ENCODE measurements around the gene MLXIPL. TPM values are rescaled to one million over a fixed set of nuclear protein-coding genes. Genes with fewer than 3 reads are reported as not detected.

The MLXIPL gene
- 0.10 TPM for polyA plus RNA-seq (2013, experiment 1 of 2)
- 0.11 TPM for polyA plus RNA-seq (2013, experiment 2 of 2)

- Histone ChIP-seq H3K4me1 (ENCODE audit: control insufficient read depth, insufficient read depth, low read depth, low read length) (peaks cover 17% of the 10 kb centered on the region), H3K4me2 (ENCODE audit: low read length, poor library complexity, severe bottlenecking) (peak within 1 kb of the TSS; percentile 88)
- 2% methylated on average over 75 of the region's 80 CpGs for WGBS
Observed at GRCh38 chr7:73623798-73624668, at the start of gene MLXIPL. Gene MLXIPL, minus strand, starts transcription at chr7:73624522. Its CDS starts 30 bp downstream, at chr7:73624492.

GRCh38 chr7:73671857-73672445 is 47.6 kb upstream of the MLXIPL start:
- Histone ChIP-seq H3K23ac (ENCODE audit: low read length in 2 of 2) (no peak overlapping the region), H3K27me3 (ENCODE audit: control insufficient read depth in 1 of 2, insufficient read depth in 1 of 2, low read length in 2 of 2) (peaks cover 0 to 2% of the 10 kb centered on the region in 2 experiments), H4K8ac (ENCODE audit: low read length) (no peak overlapping the region), H3K9me3 (ENCODE audit: control insufficient read depth, low read length) (no peaks in the 10 kb centered on the region), H3K79me1 (replicated peaks; ENCODE audit: low read length, poor library complexity, severe bottlenecking) (peaks cover 10% of the 10 kb centered on the region), H2AK5ac (ENCODE audit: low read length, severe bottlenecking) (no peak overlapping the region), H3K14ac (ENCODE audit: low read length in 2 of 2) (no peak overlapping the region), H3K9ac (ENCODE audit: low read length) (no peak overlapping the region), H2BK12ac (ENCODE audit: low read length in 2 of 2) (no peak overlapping the region), H3K4ac (ENCODE audit: low read depth in 1 of 2, low read length in 2 of 2) (no peak overlapping the region), H3K27ac (ENCODE audit: low read length, poor library complexity, severe bottlenecking) (no peak overlapping the region), H2BK5ac (ENCODE audit: low read depth, low read length, poor library complexity, severe bottlenecking) (no peak overlapping the region), H3K4me1 (ENCODE audit: control insufficient read depth, insufficient read depth, low read depth, low read length) (peaks cover 18% of the 10 kb centered on the region), H3K4me3 (ENCODE audit: insufficient read depth in 1 of 2, low read depth in 1 of 2, low read length in 2 of 2) (no peak overlapping the region), H2BK15ac (ENCODE audit: low read depth, poor library complexity, severe bottlenecking) (no peak overlapping the region), H3K4me2 (ENCODE audit: low read length, poor library complexity, severe bottlenecking) (no peak overlapping the region), H3K18ac (ENCODE audit: low read depth in 1 of 2, low read length in 2 of 2) (no peak overlapping the region), H2BK120ac (ENCODE audit: low read depth, low read length) (no peak overlapping the region), H4K91ac (ENCODE audit: low read length) (no peak overlapping the region), H2AFZ (ENCODE audit: low read depth, low read length) (no peak overlapping the region), H3K36me3 (ENCODE audit: control insufficient read depth in 1 of 2, insufficient read depth in 2 of 2, low read depth in 1 of 2, low read length in 2 of 2) (peaks cover 0 to 23% of the 10 kb centered on the region in 2 experiments)
- WGBS: 94% methylated on average over 15 of the region's 15 CpGs
- DNase-seq: no peak

More at GRCh38 chr7:73623798-73624668, at the start of gene MLXIPL:
- H3K4ac ChIP-seq (ENCODE audit: low read depth in 1 of 2, low read length in 2 of 2): no peak within 1 kb of the TSS
- H2BK120ac ChIP-seq (ENCODE audit: low read depth, low read length): no peak within 1 kb of the TSS
- H4K8ac ChIP-seq (ENCODE audit: low read length): no peak within 1 kb of the TSS
- peak within 1 kb of the TSS; percentile 55 to 62 for H3K4me3 ChIP-seq (ENCODE audit: insufficient read depth in 1 of 2, low read depth in 1 of 2, low read length in 2 of 2)
- H3K23ac ChIP-seq (ENCODE audit: low read length in 2 of 2): no peak within 1 kb of the TSS
- H3K27ac ChIP-seq (ENCODE audit: low read length, poor library complexity, severe bottlenecking): no peak within 1 kb of the TSS
- H3K18ac ChIP-seq (ENCODE audit: low read depth in 1 of 2, low read length in 2 of 2): no peak within 1 kb of the TSS
- no peaks in the 10 kb centered on the region for H3K79me1 ChIP-seq (replicated peaks; ENCODE audit: low read length, poor library complexity, severe bottlenecking)
- no peak within 1 kb of the TSS for H3K14ac ChIP-seq (ENCODE audit: low read length in 2 of 2)
- no peaks in the 10 kb centered on the region for H3K36me3 ChIP-seq (ENCODE audit: control insufficient read depth in 1 of 2, insufficient read depth in 2 of 2, low read depth in 1 of 2, low read length in 2 of 2)
- no peak within 1 kb of the TSS for H2AFZ ChIP-seq (ENCODE audit: low read depth, low read length)
- no peak within 1 kb of the TSS for H2BK12ac ChIP-seq (ENCODE audit: low read length in 2 of 2)
- no peak within 1 kb of the TSS for H4K91ac ChIP-seq (ENCODE audit: low read length)
- H2AK5ac ChIP-seq (ENCODE audit: low read length, severe bottlenecking): no peak within 1 kb of the TSS
- H3K9me3 ChIP-seq (ENCODE audit: control insufficient read depth, low read length): no peaks in the 10 kb centered on the region
- H3K9ac ChIP-seq (ENCODE audit: low read length): no peak within 1 kb of the TSS
- no peak within 1 kb of the TSS for H2BK5ac ChIP-seq (ENCODE audit: low read depth, low read length, poor library complexity, severe bottlenecking)
- H3K27me3 ChIP-seq (ENCODE audit: control insufficient read depth in 1 of 2, insufficient read depth in 1 of 2, low read length in 2 of 2): peaks cover 67 to 70% of the 10 kb centered on the region in 2 experiments
- DNase-seq: peak; percentile 67
- H2BK15ac ChIP-seq (ENCODE audit: low read depth, poor library complexity, severe bottlenecking): peak within 1 kb of the TSS; percentile 15

GRCh38 chr7:73671322-73671661 is 47.0 kb upstream of the MLXIPL start:
- no peak for DNase-seq
- peaks cover 0 to 23% of the 10 kb centered on the region in 2 experiments for H3K36me3 ChIP-seq (ENCODE audit: control insufficient read depth in 1 of 2, insufficient read depth in 2 of 2, low read depth in 1 of 2, low read length in 2 of 2)
- peaks cover 18% of the 10 kb centered on the region for H3K4me1 ChIP-seq (ENCODE audit: control insufficient read depth, insufficient read depth, low read depth, low read length)
- peaks cover 10% of the 10 kb centered on the region for H3K79me1 ChIP-seq (replicated peaks; ENCODE audit: low read length, poor library complexity, severe bottlenecking)
- no peak overlapping the region for H3K4me3 ChIP-seq (ENCODE audit: insufficient read depth in 1 of 2, low read depth in 1 of 2, low read length in 2 of 2)
- H3K9ac ChIP-seq (ENCODE audit: low read length): no peak overlapping the region
- H2BK120ac ChIP-seq (ENCODE audit: low read depth, low read length): no peak overlapping the region
- no peak overlapping the region for H2AFZ ChIP-seq (ENCODE audit: low read depth, low read length)
- H2BK5ac ChIP-seq (ENCODE audit: low read depth, low read length, poor library complexity, severe bottlenecking): no peak overlapping the region
- H3K9me3 ChIP-seq (ENCODE audit: control insufficient read depth, low read length): no peaks in the 10 kb centered on the region
- no peak overlapping the region for H3K18ac ChIP-seq (ENCODE audit: low read depth in 1 of 2, low read length in 2 of 2)
- H4K91ac ChIP-seq (ENCODE audit: low read length): no peak overlapping the region
- H2BK12ac ChIP-seq (ENCODE audit: low read length in 2 of 2): no peak overlapping the region
- no peak overlapping the region for H3K27ac ChIP-seq (ENCODE audit: low read length, poor library complexity, severe bottlenecking)
- no peak overlapping the region for H4K8ac ChIP-seq (ENCODE audit: low read length)
- no peak overlapping the region for H3K23ac ChIP-seq (ENCODE audit: low read length in 2 of 2)
- no peak overlapping the region for H3K14ac ChIP-seq (ENCODE audit: low read length in 2 of 2)
- no peak overlapping the region for H3K4ac ChIP-seq (ENCODE audit: low read depth in 1 of 2, low read length in 2 of 2)
- H3K27me3 ChIP-seq (ENCODE audit: control insufficient read depth in 1 of 2, insufficient read depth in 1 of 2, low read length in 2 of 2): peaks cover 4 to 7% of the 10 kb centered on the region in 2 experiments
- no peak overlapping the region for H2BK15ac ChIP-seq (ENCODE audit: low read depth, poor library complexity, severe bottlenecking)
- no peak overlapping the region for H2AK5ac ChIP-seq (ENCODE audit: low read length, severe bottlenecking)
- 66% methylated on average over 4 of the region's 12 CpGs for WGBS
- no peak overlapping the region for H3K4me2 ChIP-seq (ENCODE audit: low read length, poor library complexity, severe bottlenecking)

- no peak overlapping the region for H2AFZ ChIP-seq (ENCODE audit: low read depth, low read length)
- peaks cover 10% of the 10 kb centered on the region for H3K79me1 ChIP-seq (replicated peaks; ENCODE audit: low read length, poor library complexity, severe bottlenecking)
- DNase-seq: no peak
- peaks cover 7 to 18% of the 10 kb centered on the region in 2 experiments for H3K27me3 ChIP-seq (ENCODE audit: control insufficient read depth in 1 of 2, insufficient read depth in 1 of 2, low read length in 2 of 2)
- H3K4ac ChIP-seq (ENCODE audit: low read depth in 1 of 2, low read length in 2 of 2): no peak overlapping the region
- H2BK5ac ChIP-seq (ENCODE audit: low read depth, low read length, poor library complexity, severe bottlenecking): no peak overlapping the region
- peaks cover 0 to 23% of the 10 kb centered on the region in 2 experiments for H3K36me3 ChIP-seq (ENCODE audit: control insufficient read depth in 1 of 2, insufficient read depth in 2 of 2, low read depth in 1 of 2, low read length in 2 of 2)
- no peak overlapping the region for H3K4me2 ChIP-seq (ENCODE audit: low read length, poor library complexity, severe bottlenecking)
- no peak overlapping the region for H3K23ac ChIP-seq (ENCODE audit: low read length in 2 of 2)
- H3K4me3 ChIP-seq (ENCODE audit: insufficient read depth in 1 of 2, low read depth in 1 of 2, low read length in 2 of 2): no peak overlapping the region
- H2BK120ac ChIP-seq (ENCODE audit: low read depth, low read length): no peak overlapping the region
- H3K27ac ChIP-seq (ENCODE audit: low read length, poor library complexity, severe bottlenecking): no peak overlapping the region
- H3K14ac ChIP-seq (ENCODE audit: low read length in 2 of 2): no peak overlapping the region
- peaks cover 18% of the 10 kb centered on the region for H3K4me1 ChIP-seq (ENCODE audit: control insufficient read depth, insufficient read depth, low read depth, low read length)
- no peak overlapping the region for H4K8ac ChIP-seq (ENCODE audit: low read length)
- H2AK5ac ChIP-seq (ENCODE audit: low read length, severe bottlenecking): no peak overlapping the region
- no peaks in the 10 kb centered on the region for H3K9me3 ChIP-seq (ENCODE audit: control insufficient read depth, low read length)
- H2BK12ac ChIP-seq (ENCODE audit: low read length in 2 of 2): no peak overlapping the region
- H3K18ac ChIP-seq (ENCODE audit: low read depth in 1 of 2, low read length in 2 of 2): no peak overlapping the region
- no peak overlapping the region for H2BK15ac ChIP-seq (ENCODE audit: low read depth, poor library complexity, severe bottlenecking)
- H4K91ac ChIP-seq (ENCODE audit: low read length): no peak overlapping the region
- no peak overlapping the region for H3K9ac ChIP-seq (ENCODE audit: low read length)
- 75% methylated on average over 11 of the region's 12 CpGs for WGBS
Observed at GRCh38 chr7:73669858-73670385, 45.6 kb upstream of the MLXIPL start.
